Spleen (tissue), 11 donors: ENCODE results near the gene OR5H1. TPM values are rescaled to one million over a fixed set of nuclear protein-coding genes. Genes with fewer than 3 reads are reported as not detected.

Experiments
- DNase-seq: peaks from one replicate; pipeline ENCODE4 v3.0.0-alpha.2; 2020
- H3K27ac ChIP-seq, 8 donors: fragments of 200-600 bp; sonication (generic) in 7 of 8; 1 replicate in 4 of 8; 2 replicates in 4 of 8; pipeline versions ENCODE4 v1.5.0 to v1.8.0; 2016 to 2021; ENCODE audit warnings: inconsistent platforms in 4 of 8, mild to moderate bottlenecking in 4 of 8, moderate library complexity in 1 of 8
- H3K27me3 ChIP-seq, 7 donors: fragments of 200-600 bp; sonication (generic) in 6 of 7; replicated peaks in 1 of 7; 1 replicate in 4 of 7; 2 replicates in 3 of 7; pipeline versions ENCODE4 v1.5.0 to v1.8.0; 2016 to 2021; ENCODE audit warnings: inconsistent platforms in 3 of 7, mild to moderate bottlenecking in 1 of 7
- H3K36me3 ChIP-seq, 6 donors: fragments of 200-600 bp; sonication (generic) in 5 of 6; 1 replicate in 4 of 6; 2 replicates in 2 of 6; pipeline versions ENCODE4 v1.5.0 to v1.8.0; 2016 to 2021; ENCODE audit warnings: inconsistent platforms in 2 of 6
- H3K4me1 ChIP-seq, 6 donors: fragments of 200-600 bp; sonication (generic) in 5 of 6; 1 replicate in 3 of 6; 2 replicates in 3 of 6; pipeline versions ENCODE4 v1.5.0 to v1.8.0; 2016 to 2021; ENCODE audit warnings: inconsistent platforms in 3 of 6
- H3K4me3 ChIP-seq, 8 donors: fragments of 200-600 bp; sonication (generic) in 7 of 8; 1 replicate in 4 of 8; 2 replicates in 4 of 8; pipeline versions ENCODE4 v1.5.0 to v1.8.0; 2016 to 2021; ENCODE audit warnings: inconsistent platforms in 4 of 8, mild to moderate bottlenecking in 4 of 8, moderate library complexity in 2 of 8
- H3K9me3 ChIP-seq, 8 donors: fragments of 200-600 bp; sonication (generic) in 7 of 8; 1 replicate in 4 of 8; 2 replicates in 4 of 8; pipeline versions ENCODE4 v1.5.0 to v1.8.0; 2016 to 2021; ENCODE audit warnings: inconsistent platforms in 4 of 8
- POLR2A ChIP-seq, 3 donors: fragments of 450-650 bp; IDR thresholded peaks; one replicate each; pipeline ENCODE4 v1.5.1; 2017; ENCODE audit warnings: antibody characterized with exemption in 3 of 3, mild to moderate bottlenecking in 1 of 3
- POLR2AphosphoS5 ChIP-seq, 3 donors: sonication (generic); formaldehyde crosslinking; IDR thresholded peaks; one replicate each; pipeline ENCODE4 v1.5.1; 2017; ENCODE audit warnings: antibody characterized with exemption in 3 of 3
- WGBS, 5 donors: extraction: QIAGEN DNeasy Blood & Tissue Kit in 3 of 5; methylation state at CpG; one replicate each; pipeline versions ENCODE4 v1.1.5 to v1.1.7; 2013 to 2018; 5-methylcytosine and 5-hydroxymethylcytosine counted together
- intact Hi-C: fragments of 100-400 bp; cut with DNase I; formaldehyde crosslinking; loops from one replicate; pipeline ENCODE4 v1.15.0; 2023; ENCODE audit warnings: low total_unique reads
- polyA plus RNA-seq, 3 donors: library from polyadenylated mRNA; stranded (reverse); fragments of 200-250 nt; gene quantifications; one replicate each; pipeline ENCODE4 v1.2.1, GENCODE V29; 2013
- total RNA-seq, 7 donors: library from RNA; depleted of rRNA in 3 of 7; stranded (reverse); fragments of >200 nt in 3 of 7; fragmentation: NEBNext Ultra II Directional in 4 of 7; extraction: Animal tissue kit (Norgen Biotek cat#: 25700) in 4 of 7; gene quantifications; one replicate each; pipeline versions ENCODE4 v1.1.0 to v1.2.1, GENCODE V29; 2016 to 2021
- TF ChIP-seq, protein P1 (sequence below), 11 experiments: fragments of 200-600 bp in 7 of 11; fragments of 450-650 bp in 4 of 11; sonication (generic) in 4 of 11; IDR thresholded peaks in 8 of 11; conservative IDR thresholded peaks in 3 of 11; 1 replicate in 7 of 11; 2 replicates in 4 of 11; pipeline versions ENCODE4 v1.4.0 to v1.8.0; 2016 to 2021; ENCODE audit warnings: antibody characterized with exemption in 11 of 11, inconsistent platforms in 4 of 11, mild to moderate bottlenecking in 1 of 11
- donor health status: healthy with polysubstance abuse.
- donor health status: DM: no; HTN: no; CAD: no; lungs with moderate emphysema.
- donor health status: DM: no; HTN: no; CAD: no.
- donor health status: Bipolar disorder and iron deficiency.
- donor health status: healthy.
- donor health status: DM: no; HTN: no; CAD: no.
- donor health status: DM: yes; HTN: yes; CAD: no.

Gene OR5H1
- total and polyA plus RNA-seq, 10 donors: not detected

DNA sequence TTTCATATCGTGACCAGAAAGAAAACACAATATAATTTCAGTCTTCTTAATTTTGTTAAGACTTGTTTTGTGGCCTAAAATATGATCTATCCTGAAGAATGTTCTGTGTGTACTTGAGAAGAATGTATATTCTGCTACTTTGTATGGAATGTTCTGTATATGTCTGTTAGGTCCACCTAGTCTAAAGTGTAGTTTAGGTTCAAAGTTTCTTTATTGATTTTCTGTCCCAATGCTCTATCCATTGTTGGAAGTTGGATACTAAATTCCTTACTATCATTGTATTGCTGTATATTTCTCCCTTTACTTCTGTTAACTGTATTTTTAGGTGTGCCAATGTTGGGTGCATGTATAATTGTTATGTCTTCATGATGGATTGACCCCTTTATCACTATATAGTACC, 22.4 kb upstream of the OR5H1 start:
- 3 to 57% (median 43%) methylated on average over 1 of the region's 1 CpG for WGBS, 5 donors
- no peak overlapping the region for H3K4me3 ChIP-seq
- H3K36me3 ChIP-seq: no peaks in the 10 kb centered on the region
- no peaks in the 10 kb centered on the region for H3K27me3 ChIP-seq
- DNase-seq: no peak
- TF ChIP-seq POLR2A (IDR thresholded peaks at IDR 0.05) (no peak), POLR2AphosphoS5 (IDR thresholded peaks at IDR 0.05) (no peak)
- TF ChIP-seq, protein P1, sequence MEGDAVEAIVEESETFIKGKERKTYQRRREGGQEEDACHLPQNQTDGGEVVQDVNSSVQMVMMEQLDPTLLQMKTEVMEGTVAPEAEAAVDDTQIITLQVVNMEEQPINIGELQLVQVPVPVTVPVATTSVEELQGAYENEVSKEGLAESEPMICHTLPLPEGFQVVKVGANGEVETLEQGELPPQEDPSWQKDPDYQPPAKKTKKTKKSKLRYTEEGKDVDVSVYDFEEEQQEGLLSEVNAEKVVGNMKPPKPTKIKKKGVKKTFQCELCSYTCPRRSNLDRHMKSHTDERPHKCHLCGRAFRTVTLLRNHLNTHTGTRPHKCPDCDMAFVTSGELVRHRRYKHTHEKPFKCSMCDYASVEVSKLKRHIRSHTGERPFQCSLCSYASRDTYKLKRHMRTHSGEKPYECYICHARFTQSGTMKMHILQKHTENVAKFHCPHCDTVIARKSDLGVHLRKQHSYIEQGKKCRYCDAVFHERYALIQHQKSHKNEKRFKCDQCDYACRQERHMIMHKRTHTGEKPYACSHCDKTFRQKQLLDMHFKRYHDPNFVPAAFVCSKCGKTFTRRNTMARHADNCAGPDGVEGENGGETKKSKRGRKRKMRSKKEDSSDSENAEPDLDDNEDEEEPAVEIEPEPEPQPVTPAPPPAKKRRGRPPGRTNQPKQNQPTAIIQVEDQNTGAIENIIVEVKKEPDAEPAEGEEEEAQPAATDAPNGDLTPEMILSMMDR (IDR thresholded peaks at IDR 0.05 in 8 of 11, conservative IDR thresholded peaks at IDR 0.05 in 3 of 11): no peak
- H3K4me1 ChIP-seq: no peaks in the 10 kb centered on the region
- intact Hi-C loops: no loop called here
- no peak overlapping the region for H3K27ac ChIP-seq
- peaks cover 0 to 41% (median 26%) of the 10 kb centered on the region in 8 donors for H3K9me3 ChIP-seq

DNA sequence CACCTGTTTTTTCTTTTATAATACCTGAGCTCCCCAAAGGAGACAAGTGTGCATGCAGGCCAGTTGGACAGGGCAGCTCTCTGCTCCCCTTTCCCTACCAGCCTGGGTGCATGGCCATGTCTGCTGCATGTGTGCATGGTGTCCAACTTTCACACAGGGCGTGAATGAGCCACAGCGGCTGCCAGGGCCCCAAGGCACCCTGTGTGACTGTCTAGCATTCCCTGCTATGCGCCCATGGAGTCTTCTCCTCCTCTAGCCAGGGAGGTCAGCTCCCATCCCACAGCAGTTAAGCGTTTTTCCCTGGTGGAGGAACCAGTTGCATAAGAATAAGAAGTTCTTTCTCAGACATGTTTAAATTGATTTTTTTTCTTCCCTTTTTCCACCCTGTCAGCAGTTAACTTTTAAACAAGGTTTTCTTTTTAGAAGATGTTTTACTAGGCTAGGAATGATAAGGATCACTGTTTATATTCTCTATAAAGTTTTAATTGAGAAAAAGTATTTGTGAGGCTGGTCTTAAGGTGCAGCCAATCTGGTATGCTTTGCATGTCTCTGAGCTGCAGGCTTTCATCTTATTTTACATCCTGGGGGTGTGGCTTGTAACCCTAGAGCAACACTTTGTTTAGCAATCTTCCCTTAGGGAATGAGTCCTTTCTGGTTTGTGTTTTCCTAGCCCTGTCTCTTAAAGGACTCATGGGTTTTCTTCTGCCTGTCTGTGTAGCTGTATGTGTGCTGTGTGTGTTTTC, 20.5 kb upstream of the OR5H1 start:
- H3K4me1 ChIP-seq: no peaks in the 10 kb centered on the region
- no peaks in the 10 kb centered on the region for H3K36me3 ChIP-seq
- no peak overlapping the region for H3K4me3 ChIP-seq
- peaks cover 0 to 52% (median 28%) of the 10 kb centered on the region in 8 donors for H3K9me3 ChIP-seq
- WGBS, 5 donors: 75 to 88% (median 86%) methylated on average over 4 of the region's 4 CpGs
- no peak overlapping the region for H3K27ac ChIP-seq
- intact Hi-C loops: no loop called here
- no peak for DNase-seq
- TF ChIP-seq POLR2A (IDR thresholded peaks at IDR 0.05): no peak
- no peak for TF ChIP-seq POLR2AphosphoS5 (IDR thresholded peaks at IDR 0.05)
- TF ChIP-seq, protein P1 (IDR thresholded peaks at IDR 0.05 in 8 of 11, conservative IDR thresholded peaks at IDR 0.05 in 3 of 11): no peak
- no peaks in the 10 kb centered on the region for H3K27me3 ChIP-seq

DNA sequence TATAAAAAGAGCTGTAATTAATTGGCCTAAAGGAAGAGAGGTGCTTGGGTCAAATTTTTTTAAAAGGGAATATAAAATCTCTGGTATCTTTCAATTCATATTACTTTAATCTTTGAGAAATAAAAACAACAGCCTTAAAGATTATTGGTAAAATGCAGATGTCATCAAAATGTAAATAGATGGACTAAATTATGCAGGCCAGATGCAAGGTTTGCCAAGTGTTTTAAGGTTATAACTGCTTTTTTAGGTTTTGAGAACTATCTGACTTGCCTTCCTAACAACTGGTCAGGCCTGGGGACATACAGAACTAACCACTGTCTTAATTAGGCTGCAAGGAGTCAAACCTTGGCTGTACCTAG, 20.0 kb upstream of the OR5H1 start:
- Histone ChIP-seq H3K9me3 (peaks cover 0 to 52% (median 28%) of the 10 kb centered on the region in 8 donors), H3K4me1 (no peaks in the 10 kb centered on the region), H3K27me3 (no peaks in the 10 kb centered on the region), H3K4me3 (no peak overlapping the region), H3K36me3 (no peaks in the 10 kb centered on the region), H3K27ac (no peak overlapping the region)
- TF ChIP-seq POLR2A (IDR thresholded peaks at IDR 0.05) (no peak), POLR2AphosphoS5 (IDR thresholded peaks at IDR 0.05) (no peak)
- TF ChIP-seq, protein P1 (IDR thresholded peaks at IDR 0.05 in 8 of 11, conservative IDR thresholded peaks at IDR 0.05 in 3 of 11): no peak
- no peak for DNase-seq
- intact Hi-C loops: no loop called here

DNA sequence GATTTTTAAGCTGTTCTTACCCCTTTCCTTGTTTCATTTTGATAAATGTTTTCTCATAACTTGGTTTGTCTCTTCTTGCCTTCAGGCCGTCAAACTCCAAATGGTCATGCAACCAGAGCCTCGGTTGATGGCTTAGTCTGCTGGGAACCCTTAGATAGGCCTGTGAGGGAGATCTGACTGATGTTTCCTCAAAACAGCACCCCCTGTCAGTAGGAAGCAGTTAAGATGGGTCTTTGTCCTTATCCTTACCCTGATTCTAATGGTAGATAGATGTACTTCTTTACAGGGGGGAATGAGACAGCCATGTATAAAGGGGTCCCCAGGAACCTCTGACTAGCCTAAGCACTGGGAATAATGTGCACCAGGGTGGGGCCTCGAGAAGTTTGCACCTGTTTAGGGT, 16.3 kb upstream of the OR5H1 start:
- 64 to 75% (median 67%) methylated on average over 3 of the region's 3 CpGs for WGBS, 5 donors
- intact Hi-C loops: no loop called here
- Histone ChIP-seq H3K4me3 (no peak overlapping the region), H3K4me1 (no peaks in the 10 kb centered on the region), H3K27me3 (peaks cover 0 to 9% (median 0%) of the 10 kb centered on the region in 7 donors), H3K9me3 (peaks cover 0 to 49% (median 28%) of the 10 kb centered on the region in 8 donors), H3K36me3 (no peaks in the 10 kb centered on the region), H3K27ac (no peak overlapping the region)
- DNase-seq: no peak
- TF ChIP-seq POLR2A (IDR thresholded peaks at IDR 0.05) (no peak), POLR2AphosphoS5 (IDR thresholded peaks at IDR 0.05) (no peak)
- TF ChIP-seq, protein P1 (IDR thresholded peaks at IDR 0.05 in 8 of 11, conservative IDR thresholded peaks at IDR 0.05 in 3 of 11): no peak
